WTC11 (cell line): Measurements from ENCODE around the gene LRRC72. TPM values are rescaled to one million over a fixed set of nuclear protein-coding genes. Genes with fewer than 3 reads are reported as not detected.
A peak's percentile ranks its signal among the peaks of the same experiment; 100 is the strongest.

Source experiments
- ATAC-seq: fragments of 200-7000 bp; cut with Tn5 transposase; 2 replicates; pipeline ENCODE4 v1.10.0; 2021; ENCODE audit warnings: mild to moderate bottlenecking, moderate library complexity
- CTCF ChIA-PET: fragments of 300-600 bp; sonication (Branson Sonifier 250); formaldehyde crosslinking; loops from one replicate; lab custom pipeline; 2021; ENCODE audit warnings: antibody characterized with exemption; lab: Charles Lee
- POLR2A ChIA-PET: fragments of 350-600 bp; sonication (Branson Sonifier 250); formaldehyde crosslinking; loops from one replicate; lab custom pipeline; 2021; ENCODE audit warnings: antibody characterized with exemption; lab: Charles Lee
- DNase-seq: peaks from one replicate; pipeline ENCODE4 v3.0.0; 2021; ENCODE audit warnings: low spot score
- H3K27ac Mint-ChIP-seq: 2 replicates; pipeline ENCODE4 v1.8.0; 2021; ENCODE audit warnings: mixed read lengths
- H3K27me3 Mint-ChIP-seq: 2 replicates; pipeline ENCODE4 v1.8.0; 2021; ENCODE audit warnings: low read depth, mild to moderate bottlenecking, moderate library complexity, mixed read lengths
- H3K36me3 Mint-ChIP-seq: 2 replicates; pipeline ENCODE4 v1.8.0; 2021; ENCODE audit warnings: mixed read lengths
- H3K4me1 Mint-ChIP-seq: 2 replicates; pipeline ENCODE4 v1.8.0; 2022; ENCODE audit warnings: mixed read lengths
- H3K4me3 Mint-ChIP-seq: 2 replicates; pipeline ENCODE4 v1.8.0; 2021; ENCODE audit warnings: mild to moderate bottlenecking, moderate library complexity, mixed read lengths
- H3K9me3 Mint-ChIP-seq: 2 replicates; pipeline ENCODE4 v1.8.0; 2021; ENCODE audit warnings: mixed read lengths
- ATF1 ChIP-seq: sonication (generic); formaldehyde crosslinking; IDR thresholded peaks from 2 replicates; pipeline ENCODE4 v1.8.1; 2023; ENCODE audit warnings: mild to moderate bottlenecking, moderate library complexity, missing genetic modification reagents
- CBFB ChIP-seq: sonication (generic); formaldehyde crosslinking; IDR thresholded peaks from 2 replicates; pipeline ENCODE4 v1.8.1; 2022; ENCODE audit warnings: mild to moderate bottlenecking, low read depth, missing genetic modification reagents
- ESRRA ChIP-seq: sonication (generic); formaldehyde crosslinking; IDR thresholded peaks from 2 replicates; pipeline ENCODE4 v1.8.1; 2022; ENCODE audit warnings: mild to moderate bottlenecking, missing genetic modification reagents, borderline replicate concordance
- FOXJ3 ChIP-seq: sonication (generic); formaldehyde crosslinking; IDR thresholded peaks from 2 replicates; pipeline ENCODE4 v1.9.0; 2021; ENCODE audit warnings: missing genetic modification reagents, mild to moderate bottlenecking, borderline replicate concordance
- GRHL2 ChIP-seq: fragments of 250-450 bp; sonication (Bioruptor Pico); IDR thresholded peaks from 2 replicates; pipeline ENCODE4 v1.8.0; 2022; ENCODE audit warnings: mild to moderate bottlenecking, moderate library complexity; ENCODE audit not compliant: insufficient replicate concordance, severe bottlenecking
- JAZF1 ChIP-seq: fragments of 250-450 bp; sonication (Bioruptor Pico); IDR thresholded peaks from 2 replicates; pipeline ENCODE4 v1.9.0; 2021; ENCODE audit warnings: moderate library complexity, mild to moderate bottlenecking, inconsistent platforms
- MYBL2 ChIP-seq: sonication (generic); formaldehyde crosslinking; IDR thresholded peaks from 2 replicates; pipeline ENCODE4 v1.8.1; 2023; ENCODE audit warnings: mild to moderate bottlenecking, moderate library complexity, missing genetic modification reagents
- NFATC4 ChIP-seq: fragments of 250-450 bp; sonication (Bioruptor Pico); IDR thresholded peaks from 2 replicates; pipeline ENCODE4 v1.9.0; 2021; ENCODE audit warnings: mild to moderate bottlenecking
- NR1H2 ChIP-seq: sonication (generic); formaldehyde crosslinking; IDR thresholded peaks from 2 replicates; pipeline ENCODE4 v1.9.0; 2021; ENCODE audit warnings: mild to moderate bottlenecking, moderate library complexity, missing genetic modification reagents
- NR2C2 ChIP-seq: sonication (generic); formaldehyde crosslinking; IDR thresholded peaks from 2 replicates; pipeline ENCODE4 v1.8.0; 2022; ENCODE audit warnings: mild to moderate bottlenecking, missing genetic modification reagents
- OVOL2 ChIP-seq: fragments of 250-450 bp; sonication (Bioruptor Pico); IDR thresholded peaks from 2 replicates; pipeline ENCODE4 v1.9.0; 2021; ENCODE audit warnings: mild to moderate bottlenecking, borderline replicate concordance
- RORB ChIP-seq: fragments of 250-450 bp; sonication (Bioruptor Pico); IDR thresholded peaks from 2 replicates; pipeline ENCODE4 v1.9.0; 2021; ENCODE audit warnings: mild to moderate bottlenecking
- SMAD3 ChIP-seq: sonication (generic); formaldehyde crosslinking; IDR thresholded peaks from 2 replicates; pipeline ENCODE4 v1.8.0; 2022; ENCODE audit warnings: missing genetic modification reagents, mild to moderate bottlenecking, borderline replicate concordance
- TP53 ChIP-seq: sonication (generic); formaldehyde crosslinking; IDR thresholded peaks from 2 replicates; pipeline ENCODE4 v1.8.1; 2023; ENCODE audit warnings: mild to moderate bottlenecking, missing genetic modification reagents
- ZBTB21 ChIP-seq: sonication (generic); formaldehyde crosslinking; IDR thresholded peaks from 2 replicates; pipeline ENCODE4 v1.8.1; 2023; ENCODE audit warnings: mild to moderate bottlenecking, missing genetic modification reagents, borderline replicate concordance
- ZNF121 ChIP-seq: sonication (generic); formaldehyde crosslinking; IDR thresholded peaks from 2 replicates; pipeline ENCODE4 v1.8.0; 2023; ENCODE audit warnings: missing genetic modification reagents
- ZNF219 ChIP-seq: sonication (generic); formaldehyde crosslinking; IDR thresholded peaks from 2 replicates; pipeline ENCODE4 v1.8.0; 2023; ENCODE audit warnings: missing genetic modification reagents, mild to moderate bottlenecking, borderline replicate concordance
- ZNF423 ChIP-seq: fragments of 250-450 bp; sonication (Bioruptor Pico); IDR thresholded peaks from 2 replicates; pipeline ENCODE4 v2.1.2; 2022; ENCODE audit warnings: mild to moderate bottlenecking, moderate library complexity
- ZNF671 ChIP-seq: fragments of 250-450 bp; sonication (Bioruptor Pico); IDR thresholded peaks from 2 replicates; pipeline ENCODE4 v1.8.0; 2021; ENCODE audit warnings: mild to moderate bottlenecking
- total RNA-seq: library from RNA; stranded (reverse); gene quantifications from 3 replicates; pipeline ENCODE4 v1.2.3, GENCODE V29; 2021
- TF ChIP-seq, protein P1 (sequence below): sonication (generic); formaldehyde crosslinking; IDR thresholded peaks from 2 replicates; pipeline ENCODE4 v1.8.1; 2022; ENCODE audit warnings: missing genetic modification reagents, borderline replicate concordance
- TF ChIP-seq, protein P2 (sequence below): fragments of 250-450 bp; sonication (Bioruptor Pico); IDR thresholded peaks from 2 replicates; pipeline ENCODE4 v1.8.0; 2021; ENCODE audit warnings: mild to moderate bottlenecking
- TF ChIP-seq, protein P3 (sequence below): fragments of 250-450 bp; sonication (Bioruptor Pico); IDR thresholded peaks from 2 replicates; pipeline ENCODE4 v2.1.2; 2022; ENCODE audit warnings: mild to moderate bottlenecking, moderate library complexity
- TF ChIP-seq, protein P4 (sequence below): sonication (generic); formaldehyde crosslinking; IDR thresholded peaks from 2 replicates; pipeline ENCODE4 v1.8.1; 2023; ENCODE audit warnings: mild to moderate bottlenecking, missing genetic modification reagents, moderate library complexity
- TF ChIP-seq, protein P5 (sequence below): sonication (generic); formaldehyde crosslinking; conservative IDR thresholded peaks from 2 replicates; pipeline ENCODE4 v1.8.1; 2023; ENCODE audit warnings: mild to moderate bottlenecking, low read depth, missing genetic modification reagents, moderate library complexity
- TF ChIP-seq, protein P6 (sequence below): sonication (generic); formaldehyde crosslinking; IDR thresholded peaks from 2 replicates; pipeline ENCODE4 v1.8.1; 2023; ENCODE audit warnings: mild to moderate bottlenecking, missing genetic modification reagents
- TF ChIP-seq, protein P7 (sequence below): sonication (generic); formaldehyde crosslinking; IDR thresholded peaks from 2 replicates; pipeline ENCODE4 v1.8.0; 2022; ENCODE audit warnings: mild to moderate bottlenecking, missing genetic modification reagents

LRRC72 gene
- total RNA-seq, 1 experiment from 2014 or later, result not detected

DNA sequence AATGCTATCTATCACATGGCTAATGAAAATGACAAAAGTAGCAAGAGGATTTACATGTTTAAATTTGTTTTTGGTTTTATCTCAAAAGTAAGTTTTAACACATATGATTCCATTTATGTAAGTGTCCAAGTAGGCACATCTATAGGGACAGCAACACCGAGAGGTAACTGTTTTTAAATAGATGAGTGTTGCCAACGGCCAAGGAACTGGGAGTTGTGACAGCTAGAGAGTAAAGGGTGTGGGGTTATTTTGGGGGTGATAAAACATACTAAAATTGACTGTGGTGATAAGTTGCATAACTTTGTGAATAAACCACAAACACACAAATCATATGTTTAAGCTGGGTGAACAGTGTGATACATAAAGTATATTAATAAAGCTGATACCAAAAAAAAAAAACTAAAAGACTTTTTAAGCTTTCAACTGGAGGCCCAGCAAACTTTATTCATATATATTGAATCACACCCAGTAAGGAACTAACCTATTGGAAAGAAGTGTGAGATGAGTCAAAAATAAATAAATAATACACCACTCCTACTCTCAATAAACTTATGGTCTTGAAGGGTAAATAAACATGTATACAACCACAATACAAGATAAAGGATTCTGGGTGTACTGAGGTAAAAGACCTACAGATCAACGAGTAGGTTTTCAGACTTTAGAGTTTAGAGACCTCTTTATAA, 33.0 kb downstream of the LRRC72 start:
- CTCF ChIA-PET, result no interaction called here
- peaks cover 9% of the 10 kb centered on the region for H3K4me1 Mint-ChIP-seq
- POLR2A ChIA-PET, result no interaction called here
- no peak overlapping the region for H3K4me3 Mint-ChIP-seq
- TF ChIP-seq ZNF423, result no peak
- TF ChIP-seq, protein P1, sequence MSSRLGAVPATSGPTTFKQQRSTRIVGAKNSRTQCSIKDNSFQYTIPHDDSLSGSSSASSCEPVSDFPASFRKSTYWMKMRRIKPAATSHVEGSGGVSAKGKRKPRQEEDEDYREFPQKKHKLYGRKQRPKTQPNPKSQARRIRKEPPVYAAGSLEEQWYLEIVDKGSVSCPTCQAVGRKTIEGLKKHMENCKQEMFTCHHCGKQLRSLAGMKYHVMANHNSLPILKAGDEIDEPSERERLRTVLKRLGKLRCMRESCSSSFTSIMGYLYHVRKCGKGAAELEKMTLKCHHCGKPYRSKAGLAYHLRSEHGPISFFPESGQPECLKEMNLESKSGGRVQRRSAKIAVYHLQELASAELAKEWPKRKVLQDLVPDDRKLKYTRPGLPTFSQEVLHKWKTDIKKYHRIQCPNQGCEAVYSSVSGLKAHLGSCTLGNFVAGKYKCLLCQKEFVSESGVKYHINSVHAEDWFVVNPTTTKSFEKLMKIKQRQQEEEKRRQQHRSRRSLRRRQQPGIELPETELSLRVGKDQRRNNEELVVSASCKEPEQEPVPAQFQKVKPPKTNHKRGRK (CRISPR knock-in tag), result no peak
- TF ChIP-seq NR1H2 (CRISPR knock-in tag), result no peak
- TF ChIP-seq, protein P2, sequence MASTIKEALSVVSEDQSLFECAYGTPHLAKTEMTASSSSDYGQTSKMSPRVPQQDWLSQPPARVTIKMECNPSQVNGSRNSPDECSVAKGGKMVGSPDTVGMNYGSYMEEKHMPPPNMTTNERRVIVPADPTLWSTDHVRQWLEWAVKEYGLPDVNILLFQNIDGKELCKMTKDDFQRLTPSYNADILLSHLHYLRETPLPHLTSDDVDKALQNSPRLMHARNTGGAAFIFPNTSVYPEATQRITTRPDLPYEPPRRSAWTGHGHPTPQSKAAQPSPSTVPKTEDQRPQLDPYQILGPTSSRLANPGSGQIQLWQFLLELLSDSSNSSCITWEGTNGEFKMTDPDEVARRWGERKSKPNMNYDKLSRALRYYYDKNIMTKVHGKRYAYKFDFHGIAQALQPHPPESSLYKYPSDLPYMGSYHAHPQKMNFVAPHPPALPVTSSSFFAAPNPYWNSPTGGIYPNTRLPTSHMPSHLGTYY, result no peak
- TF ChIP-seq ATF1, result no peak
- TF ChIP-seq, protein P3, sequence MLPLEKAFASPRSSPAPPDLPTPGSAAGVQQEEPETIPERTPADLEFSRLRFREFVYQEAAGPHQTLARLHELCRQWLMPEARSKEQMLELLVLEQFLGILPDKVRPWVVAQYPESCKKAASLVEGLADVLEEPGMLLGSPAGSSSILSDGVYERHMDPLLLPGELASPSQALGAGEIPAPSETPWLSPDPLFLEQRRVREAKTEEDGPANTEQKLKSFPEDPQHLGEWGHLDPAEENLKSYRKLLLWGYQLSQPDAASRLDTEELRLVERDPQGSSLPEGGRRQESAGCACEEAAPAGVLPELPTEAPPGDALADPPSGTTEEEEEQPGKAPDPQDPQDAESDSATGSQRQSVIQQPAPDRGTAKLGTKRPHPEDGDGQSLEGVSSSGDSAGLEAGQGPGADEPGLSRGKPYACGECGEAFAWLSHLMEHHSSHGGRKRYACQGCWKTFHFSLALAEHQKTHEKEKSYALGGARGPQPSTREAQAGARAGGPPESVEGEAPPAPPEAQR (CRISPR knock-in tag), result no peak
- TF ChIP-seq, protein P4, sequence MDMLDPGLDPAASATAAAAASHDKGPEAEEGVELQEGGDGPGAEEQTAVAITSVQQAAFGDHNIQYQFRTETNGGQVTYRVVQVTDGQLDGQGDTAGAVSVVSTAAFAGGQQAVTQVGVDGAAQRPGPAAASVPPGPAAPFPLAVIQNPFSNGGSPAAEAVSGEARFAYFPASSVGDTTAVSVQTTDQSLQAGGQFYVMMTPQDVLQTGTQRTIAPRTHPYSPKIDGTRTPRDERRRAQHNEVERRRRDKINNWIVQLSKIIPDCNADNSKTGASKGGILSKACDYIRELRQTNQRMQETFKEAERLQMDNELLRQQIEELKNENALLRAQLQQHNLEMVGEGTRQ, result no peak
- TF ChIP-seq FOXJ3 (CRISPR knock-in tag), result no peak
- no peak for TF ChIP-seq RORB (CRISPR knock-in tag)
- ATAC-seq, result no peak
- no peak for DNase-seq
- H3K27me3 Mint-ChIP-seq, result no peaks in the 10 kb centered on the region
- no peak overlapping the region for H3K27ac Mint-ChIP-seq
- H3K36me3 Mint-ChIP-seq, result no peaks in the 10 kb centered on the region
- no peaks in the 10 kb centered on the region for H3K9me3 Mint-ChIP-seq

DNA sequence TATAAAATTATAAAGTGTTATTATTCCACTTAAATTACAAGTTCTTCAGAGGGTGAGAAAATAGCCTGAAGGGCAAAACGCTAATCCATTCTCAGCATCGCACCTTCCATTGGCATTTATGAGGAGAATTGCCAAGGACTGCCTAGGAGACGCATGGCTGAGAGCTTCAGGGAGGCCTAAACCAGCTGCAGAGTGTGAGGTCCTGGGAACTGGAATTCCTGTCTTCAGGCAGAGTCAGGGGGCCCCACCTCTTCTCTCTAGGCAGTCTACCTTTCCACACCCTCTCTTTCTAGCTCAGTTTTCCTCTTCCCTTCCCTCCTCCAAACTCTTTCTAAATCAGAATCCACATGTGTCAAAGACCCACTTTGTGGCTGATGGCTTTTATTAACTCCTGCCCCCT, 35.3 kb downstream of the LRRC72 start:
- Mint-ChIP-seq H3K36me3 (no peaks in the 10 kb centered on the region), H3K27me3 (no peaks in the 10 kb centered on the region), H3K9me3 (no peaks in the 10 kb centered on the region), H3K4me3 (no peak overlapping the region), H3K4me1 (peaks cover 9% of the 10 kb centered on the region), H3K27ac (no peak overlapping the region)
- ChIA-PET POLR2A (no interaction called here), CTCF (interaction anchor here (1.2 kb wide), 1 partner anchor 14 kb away, joined by 4 read pairs; no protein-coding TSS in a partner anchor)
- DNase-seq, result no peak
- no peak for TF ChIP-seq OVOL2
- no peak for TF ChIP-seq CBFB (CRISPR knock-in tag)
- TF ChIP-seq TP53 (CRISPR knock-in tag), result no peak
- TF ChIP-seq JAZF1 (CRISPR knock-in tag), result no peak
- TF ChIP-seq NR2C2 (CRISPR knock-in tag), result no peak
- no peak for TF ChIP-seq ESRRA
- no peak for TF ChIP-seq SMAD3
- TF ChIP-seq ZNF219 (CRISPR knock-in tag), result no peak
- no peak for TF ChIP-seq NFATC4 (CRISPR knock-in tag)
- TF ChIP-seq ZNF121 (CRISPR knock-in tag), result no peak
- TF ChIP-seq MYBL2, result no peak
- TF ChIP-seq GRHL2 (CRISPR knock-in tag), result no peak
- TF ChIP-seq, protein P4, result no peak
- no peak for TF ChIP-seq ZNF671 (CRISPR knock-in tag)
- TF ChIP-seq ZBTB21, result no peak
- TF ChIP-seq, protein P5, sequence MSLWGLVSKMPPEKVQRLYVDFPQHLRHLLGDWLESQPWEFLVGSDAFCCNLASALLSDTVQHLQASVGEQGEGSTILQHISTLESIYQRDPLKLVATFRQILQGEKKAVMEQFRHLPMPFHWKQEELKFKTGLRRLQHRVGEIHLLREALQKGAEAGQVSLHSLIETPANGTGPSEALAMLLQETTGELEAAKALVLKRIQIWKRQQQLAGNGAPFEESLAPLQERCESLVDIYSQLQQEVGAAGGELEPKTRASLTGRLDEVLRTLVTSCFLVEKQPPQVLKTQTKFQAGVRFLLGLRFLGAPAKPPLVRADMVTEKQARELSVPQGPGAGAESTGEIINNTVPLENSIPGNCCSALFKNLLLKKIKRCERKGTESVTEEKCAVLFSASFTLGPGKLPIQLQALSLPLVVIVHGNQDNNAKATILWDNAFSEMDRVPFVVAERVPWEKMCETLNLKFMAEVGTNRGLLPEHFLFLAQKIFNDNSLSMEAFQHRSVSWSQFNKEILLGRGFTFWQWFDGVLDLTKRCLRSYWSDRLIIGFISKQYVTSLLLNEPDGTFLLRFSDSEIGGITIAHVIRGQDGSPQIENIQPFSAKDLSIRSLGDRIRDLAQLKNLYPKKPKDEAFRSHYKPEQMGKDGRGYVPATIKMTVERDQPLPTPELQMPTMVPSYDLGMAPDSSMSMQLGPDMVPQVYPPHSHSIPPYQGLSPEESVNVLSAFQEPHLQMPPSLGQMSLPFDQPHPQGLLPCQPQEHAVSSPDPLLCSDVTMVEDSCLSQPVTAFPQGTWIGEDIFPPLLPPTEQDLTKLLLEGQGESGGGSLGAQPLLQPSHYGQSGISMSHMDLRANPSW (CRISPR knock-in tag), result no peak
- TF ChIP-seq, protein P6, sequence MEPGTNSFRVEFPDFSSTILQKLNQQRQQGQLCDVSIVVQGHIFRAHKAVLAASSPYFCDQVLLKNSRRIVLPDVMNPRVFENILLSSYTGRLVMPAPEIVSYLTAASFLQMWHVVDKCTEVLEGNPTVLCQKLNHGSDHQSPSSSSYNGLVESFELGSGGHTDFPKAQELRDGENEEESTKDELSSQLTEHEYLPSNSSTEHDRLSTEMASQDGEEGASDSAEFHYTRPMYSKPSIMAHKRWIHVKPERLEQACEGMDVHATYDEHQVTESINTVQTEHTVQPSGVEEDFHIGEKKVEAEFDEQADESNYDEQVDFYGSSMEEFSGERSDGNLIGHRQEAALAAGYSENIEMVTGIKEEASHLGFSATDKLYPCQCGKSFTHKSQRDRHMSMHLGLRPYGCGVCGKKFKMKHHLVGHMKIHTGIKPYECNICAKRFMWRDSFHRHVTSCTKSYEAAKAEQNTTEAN (CRISPR knock-in tag), result no peak
- TF ChIP-seq, protein P7, sequence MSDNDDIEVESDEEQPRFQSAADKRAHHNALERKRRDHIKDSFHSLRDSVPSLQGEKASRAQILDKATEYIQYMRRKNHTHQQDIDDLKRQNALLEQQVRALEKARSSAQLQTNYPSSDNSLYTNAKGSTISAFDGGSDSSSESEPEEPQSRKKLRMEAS, result no peak
- ATAC-seq, result peak; percentile 91
